Trophoblast cell (in vitro differentiated cells and primary cell): ENCODE measurements around the gene CXCL9.
"Not testable (repeated sequence)": the region's sequence is repeated elsewhere in the genome, so short reads cannot be mapped to it uniquely, and the experiment has no call there.

Experiments used
- DNase-seq, 2 donors: peaks; one replicate each; pipeline ENCODE4 v3.0.0-alpha.2; 2016
- H2AFZ ChIP-seq: 2 replicates; pipeline ENCODE4 v1.6.1; 2013; ENCODE audit warnings: low read length, moderate library complexity, mild to moderate bottlenecking; ENCODE audit not compliant: insufficient read depth, poor library complexity
- H2AK5ac ChIP-seq: 2 replicates; pipeline ENCODE4 v1.6.1; 2013; ENCODE audit warnings: mild to moderate bottlenecking, low read length
- H2BK120ac ChIP-seq: 2 replicates; pipeline ENCODE4 v1.6.1; 2013; ENCODE audit warnings: low read length, mild to moderate bottlenecking, moderate library complexity; ENCODE audit not compliant: insufficient read depth, poor library complexity
- H2BK12ac ChIP-seq: 2 replicates; pipeline ENCODE4 v1.6.1; 2013; ENCODE audit warnings: mild to moderate bottlenecking, low read length, moderate library complexity
- H2BK5ac ChIP-seq: 2 replicates; pipeline ENCODE4 v1.6.1; 2013; ENCODE audit warnings: low read length, low read depth, moderate library complexity, mild to moderate bottlenecking; ENCODE audit not compliant: poor library complexity
- H3K14ac ChIP-seq: 2 replicates; pipeline ENCODE4 v1.6.1; 2013; ENCODE audit warnings: mild to moderate bottlenecking, low read length
- H3K18ac ChIP-seq: 2 replicates; pipeline ENCODE4 v1.6.1; 2013; ENCODE audit warnings: mild to moderate bottlenecking, low read length
- H3K23ac ChIP-seq: 2 replicates; pipeline ENCODE4 v1.6.1; 2013; ENCODE audit warnings: low read length
- H3K27ac ChIP-seq: 2 replicates; pipeline ENCODE4 v1.5.1; 2013; ENCODE audit warnings: low read depth, mild to moderate bottlenecking, inconsistent platforms, low read length, moderate library complexity
- H3K27me3 ChIP-seq: 2 replicates; pipeline ENCODE4 v1.6.1; 2013; ENCODE audit warnings: inconsistent platforms, mild to moderate bottlenecking, low read length, moderate library complexity; ENCODE audit not compliant: insufficient read depth
- H3K36me3 ChIP-seq, 2 experiments: 1 replicate in 1 of 2; 2 replicates in 1 of 2; pipeline ENCODE4 v1.6.1; 2013; ENCODE audit warnings: low read length in 2 of 2, mild to moderate bottlenecking in 2 of 2, moderate library complexity in 1 of 2; ENCODE audit not compliant: insufficient read depth in 2 of 2, control insufficient read depth in 1 of 2
- H3K4ac ChIP-seq: 2 replicates; pipeline ENCODE4 v1.6.1; 2013; ENCODE audit warnings: low read depth, mild to moderate bottlenecking, low read length, moderate library complexity
- H3K4me1 ChIP-seq, 2 experiments: 1 replicate in 1 of 2; 2 replicates in 1 of 2; pipeline ENCODE4 v1.6.1; 2013; ENCODE audit warnings: low read length in 2 of 2, mild to moderate bottlenecking in 2 of 2, moderate library complexity in 1 of 2; ENCODE audit not compliant: insufficient read depth in 2 of 2, control insufficient read depth in 1 of 2
- H3K4me2 ChIP-seq: 2 replicates; pipeline ENCODE4 v1.6.1; 2013; ENCODE audit warnings: inconsistent platforms, mild to moderate bottlenecking, low read length, moderate library complexity
- H3K4me3 ChIP-seq: 2 replicates; pipeline ENCODE4 v1.5.1; 2013; ENCODE audit warnings: mild to moderate bottlenecking, low read depth, low read length, inconsistent platforms
- H3K79me1 ChIP-seq: one replicate; pipeline ENCODE4 v1.6.1; 2013; ENCODE audit warnings: low read length
- H3K79me2 ChIP-seq: 2 replicates; pipeline ENCODE4 v1.6.1; 2013; ENCODE audit warnings: low read length, mild to moderate bottlenecking; ENCODE audit not compliant: control insufficient read depth, insufficient read depth, poor library complexity
- H3K9ac ChIP-seq: 2 replicates; pipeline ENCODE4 v1.6.1; 2013; ENCODE audit warnings: mild to moderate bottlenecking, low read length
- H3K9me3 ChIP-seq: 2 replicates; pipeline ENCODE4 v1.6.1; 2013; ENCODE audit warnings: low read depth, mild to moderate bottlenecking, control low read depth, inconsistent platforms, low read length; ENCODE audit not compliant: insufficient read depth
- H4K12ac ChIP-seq: 2 replicates; pipeline ENCODE4 v1.6.1; 2013; ENCODE audit warnings: low read depth, mild to moderate bottlenecking, low read length, moderate library complexity
- H4K8ac ChIP-seq: 2 replicates; pipeline ENCODE4 v1.6.1; 2013; ENCODE audit warnings: low read depth, mild to moderate bottlenecking, low read length, moderate library complexity
- H4K91ac ChIP-seq: one replicate; pipeline ENCODE4 v1.6.1; 2013; ENCODE audit warnings: low read depth, mild to moderate bottlenecking, low read length, moderate library complexity
- WGBS: extraction: QIAGEN DNeasy Blood & Tissue Kit; methylation state at CpG from one replicate; pipeline ENCODE4 v1.1.7; 2013; ENCODE audit warnings: missing lambda C conversion rate; ENCODE audit not compliant: insufficient read length, insufficient coverage; ENCODE audit errors: extremely low coverage; 5-methylcytosine and 5-hydroxymethylcytosine counted together

Gene CXCL9

GRCh38 chr4:76050560-76051050, 43.3 kb upstream of the CXCL9 start:
- whole genome bisulfite sequencing = no CpG with 5 or more reads among the region's 27 CpGs
- H2BK5ac ChIP-seq, H2BK12ac ChIP-seq: not testable (repeated sequence)

GRCh38 chr4:76049860-76050416, 42.6 kb upstream of the CXCL9 start:
- no CpG with 5 or more reads among the region's 17 CpGs for WGBS
- not testable (repeated sequence) for H3K4me3 ChIP-seq, H3K9me3 ChIP-seq, H4K8ac ChIP-seq, H3K4ac ChIP-seq, H3K27me3 ChIP-seq, H3K18ac ChIP-seq, H2AFZ ChIP-seq, H4K91ac ChIP-seq, H3K79me2 ChIP-seq, H2BK5ac ChIP-seq, H3K79me1 ChIP-seq, H2BK120ac ChIP-seq, H3K23ac ChIP-seq, H3K9ac ChIP-seq, DNase-seq, H3K14ac ChIP-seq, H3K4me1 ChIP-seq, H2AK5ac ChIP-seq, H3K36me3 ChIP-seq, H3K4me2 ChIP-seq, H2BK12ac ChIP-seq, H3K27ac ChIP-seq, H4K12ac ChIP-seq

More at GRCh38 chr4:76050560-76051050, 43.3 kb upstream of the CXCL9 start:
- H3K18ac ChIP-seq, H2AFZ ChIP-seq, H3K4me3 ChIP-seq, H2AK5ac ChIP-seq, H3K23ac ChIP-seq, H3K4me2 ChIP-seq, H3K4ac ChIP-seq, H4K8ac ChIP-seq, H3K79me1 ChIP-seq, H2BK120ac ChIP-seq, H3K14ac ChIP-seq, H3K36me3 ChIP-seq, H3K9ac ChIP-seq, H3K27ac ChIP-seq, H3K4me1 ChIP-seq, H3K27me3 ChIP-seq, H3K9me3 ChIP-seq, H4K12ac ChIP-seq, H3K79me2 ChIP-seq, H4K91ac ChIP-seq, DNase-seq: not testable (repeated sequence)

- not testable (repeated sequence) for H3K79me2 ChIP-seq, H4K12ac ChIP-seq, H2AFZ ChIP-seq, H3K4me2 ChIP-seq, H2AK5ac ChIP-seq, H3K27me3 ChIP-seq, H3K79me1 ChIP-seq, H2BK5ac ChIP-seq, H3K9ac ChIP-seq, DNase-seq, H3K14ac ChIP-seq, H2BK12ac ChIP-seq, H3K23ac ChIP-seq, H3K9me3 ChIP-seq, H3K18ac ChIP-seq, H3K36me3 ChIP-seq, H4K8ac ChIP-seq, H2BK120ac ChIP-seq, H3K4me3 ChIP-seq, H3K4me1 ChIP-seq, H3K4ac ChIP-seq, H4K91ac ChIP-seq, H3K27ac ChIP-seq
- no CpG with 5 or more reads among the region's 4 CpGs for WGBS
These were observed 37.4 kb upstream of the CXCL9 start for GRCh38 chr4:76044686-76045085.

- WGBS = no CpG with 5 or more reads among the region's 18 CpGs
- H3K4me2 ChIP-seq, H3K23ac ChIP-seq, H3K27me3 ChIP-seq, H3K14ac ChIP-seq, H4K8ac ChIP-seq, H3K9me3 ChIP-seq, DNase-seq, H4K91ac ChIP-seq, H3K18ac ChIP-seq, H2AK5ac ChIP-seq, H3K4me3 ChIP-seq, H3K79me2 ChIP-seq, H3K36me3 ChIP-seq, H2AFZ ChIP-seq, H3K79me1 ChIP-seq, H2BK120ac ChIP-seq, H2BK5ac ChIP-seq, H3K9ac ChIP-seq, H4K12ac ChIP-seq, H3K27ac ChIP-seq, H3K4ac ChIP-seq, H3K4me1 ChIP-seq, H2BK12ac ChIP-seq: not testable (repeated sequence)
These were observed 36.0 kb upstream of the CXCL9 start for GRCh38 chr4:76043306-76043705.
